ENCODE results near the gene SPRED3. TPM values are rescaled to one million over a fixed set of nuclear protein-coding genes. Genes with fewer than 3 reads are reported as not detected.

SPRED3 gene
- total RNA-seq, 1 experiment from 2014 or later = 2.0 TPM

DNA sequence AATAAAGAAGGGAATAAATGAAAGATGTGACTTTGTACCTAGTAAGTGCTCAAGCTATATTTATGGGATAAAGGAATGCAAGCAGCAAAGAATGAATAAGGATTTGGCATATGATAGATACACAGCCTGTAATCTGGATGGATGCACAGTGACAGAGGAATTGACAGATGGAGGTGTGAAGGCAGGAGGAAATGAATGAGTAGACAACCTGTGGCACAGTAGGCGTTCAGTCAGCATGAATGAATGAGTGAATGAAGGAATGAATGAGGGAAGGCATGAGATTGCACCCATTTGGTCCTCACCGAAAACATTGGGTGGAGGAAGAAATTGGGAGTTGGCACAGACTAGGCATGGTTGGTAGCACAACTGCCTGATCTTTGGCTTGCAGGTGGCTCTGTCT is 18.9 kb upstream of the SPRED3 start:
- DNase-seq (ENCODE audit: low spot score) = peak; percentile 64
- in situ Hi-C loops (cut with HindIII; ENCODE audit: low sequenced_read_pairs) = no loop called here

DNA sequence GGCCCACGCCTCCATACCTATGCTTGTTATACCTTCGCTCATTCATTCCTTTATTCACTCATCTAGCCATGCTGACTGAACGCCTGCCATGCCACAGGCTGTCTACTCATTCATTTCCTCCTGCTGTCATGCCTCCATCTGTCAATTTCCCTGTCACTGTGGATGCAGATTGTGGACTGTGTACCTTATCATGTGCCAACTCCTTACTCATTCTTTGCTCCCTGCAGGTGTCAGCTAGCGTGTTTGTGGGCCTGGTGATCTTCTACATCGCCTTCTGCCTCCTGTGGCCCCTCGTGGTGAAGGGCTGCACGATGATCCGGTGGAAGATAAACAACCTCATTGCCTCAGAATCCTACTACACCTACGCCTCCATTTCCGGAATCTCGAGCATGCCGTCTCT is 18.2 kb upstream of the SPRED3 start:
- in situ Hi-C loops (cut with HindIII; ENCODE audit: low sequenced_read_pairs) = no loop called here
- DNase-seq (ENCODE audit: low spot score) = peak; percentile 95

DNA sequence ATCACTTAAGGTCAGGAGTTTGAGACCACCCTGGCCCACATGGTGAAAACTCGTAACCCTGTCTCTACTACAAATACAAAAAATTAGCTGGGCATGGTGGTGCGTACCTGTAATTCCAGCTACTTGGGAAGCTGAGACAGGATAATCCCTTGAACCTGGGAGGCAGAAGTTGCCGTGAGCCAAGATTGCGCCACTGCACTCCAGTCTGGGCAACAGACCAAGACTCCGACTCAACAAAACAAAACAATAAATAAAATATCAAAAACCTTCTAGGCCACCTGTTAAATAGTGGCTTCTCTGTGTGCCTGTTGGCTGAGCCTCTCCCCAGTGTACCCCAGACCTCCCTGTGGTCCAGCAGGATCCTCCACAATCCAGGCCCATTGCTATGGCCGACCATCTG is 17.4 kb upstream of the SPRED3 start:
- in situ Hi-C loops (cut with HindIII; ENCODE audit: low sequenced_read_pairs) = no loop called here
- DNase-seq (ENCODE audit: low spot score) = no peak

DNA sequence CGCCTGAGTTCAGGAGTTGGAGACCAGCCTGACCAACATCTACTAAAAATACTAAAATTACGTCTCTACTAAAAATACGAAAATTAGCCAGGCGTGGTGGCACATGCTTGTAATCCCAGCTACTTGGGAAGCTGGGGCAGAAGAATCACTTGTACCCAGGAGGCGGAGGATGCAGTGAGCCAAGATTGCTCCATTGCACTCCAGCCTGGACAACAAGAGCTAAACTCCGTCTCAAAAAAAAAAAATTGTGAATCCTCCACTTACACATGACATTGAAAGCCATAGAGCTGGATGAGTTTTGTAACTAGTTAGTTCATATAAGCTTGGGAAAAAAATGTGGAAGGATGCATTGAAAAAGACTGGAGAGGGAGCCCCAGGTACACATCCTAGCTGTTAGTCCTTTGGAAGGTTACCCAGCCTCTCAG is 14.6 kb upstream of the SPRED3 start:
- in situ Hi-C loops (cut with HindIII; ENCODE audit: low sequenced_read_pairs) = no loop called here
- no peak for DNase-seq (ENCODE audit: low spot score)

DNA sequence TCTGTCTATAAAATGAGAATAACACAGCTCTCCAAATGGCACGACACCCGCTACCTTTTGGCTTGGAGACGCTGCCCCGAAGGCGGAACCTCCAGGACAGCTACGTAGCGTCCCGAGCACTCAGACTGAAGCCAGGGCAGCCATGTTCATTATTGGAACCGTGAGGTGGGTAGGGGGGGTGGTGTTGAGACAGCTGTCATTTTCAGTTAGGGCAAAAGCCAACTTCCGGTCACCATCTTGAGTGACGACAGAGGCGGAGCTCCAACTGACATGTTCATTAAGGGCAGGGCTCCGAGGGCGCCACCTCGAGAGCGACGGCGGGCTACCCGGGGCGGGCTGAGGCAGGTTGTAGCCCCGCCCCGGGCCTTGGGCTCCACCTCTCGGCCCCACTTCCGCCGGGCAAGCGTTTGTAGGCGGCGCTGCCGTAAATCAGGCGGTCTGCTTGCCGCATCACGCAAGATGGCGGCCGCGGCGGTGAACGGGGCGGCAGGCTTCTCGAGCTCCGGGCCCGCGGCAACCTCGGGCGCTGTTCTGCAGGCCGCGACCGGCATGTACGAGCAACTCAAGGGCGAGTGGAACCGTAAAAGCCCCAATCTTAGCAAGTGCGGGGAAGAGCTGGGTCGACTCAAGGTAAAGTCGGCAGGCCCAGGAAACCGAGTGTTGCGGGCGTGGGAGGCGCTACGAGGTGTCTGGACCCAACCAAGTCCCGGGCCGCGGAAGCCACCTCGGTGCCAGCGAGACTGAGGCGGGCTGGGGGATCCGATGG is 14.0 kb upstream of the SPRED3 start, which contains the start of gene PSMD8:
Gene PSMD8, plus strand, starts transcription at position 240 of the 766 bp plus-strand sequence. Its CDS starts 31 bp downstream, at position 271.
- DNase-seq (ENCODE audit: low spot score) = peak; percentile 100
- in situ Hi-C loops (cut with HindIII; ENCODE audit: low sequenced_read_pairs) = no loop called here

DNA sequence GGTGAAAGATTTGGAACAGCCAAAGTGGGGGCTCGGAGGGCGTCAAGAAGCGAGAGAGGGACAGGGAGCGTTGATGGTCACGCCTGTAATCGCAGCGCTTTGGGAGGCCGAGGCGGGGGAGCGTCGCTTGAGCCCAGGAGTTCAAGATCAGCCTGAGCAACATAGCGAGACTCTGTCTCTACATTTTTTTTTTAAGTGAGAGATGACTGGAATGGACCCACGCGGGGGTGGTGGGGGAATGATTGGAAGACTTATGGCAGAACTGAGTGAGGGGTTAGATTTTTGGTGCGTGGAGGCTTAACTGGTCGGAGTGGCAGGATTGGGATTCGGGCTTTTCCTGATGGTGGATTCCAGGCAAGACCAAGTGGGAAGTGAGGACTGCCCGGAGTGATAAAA is 13.4 kb upstream of the SPRED3 start:
- no peak for DNase-seq (ENCODE audit: low spot score)
- in situ Hi-C loops (cut with HindIII; ENCODE audit: low sequenced_read_pairs) = no loop called here

DNA sequence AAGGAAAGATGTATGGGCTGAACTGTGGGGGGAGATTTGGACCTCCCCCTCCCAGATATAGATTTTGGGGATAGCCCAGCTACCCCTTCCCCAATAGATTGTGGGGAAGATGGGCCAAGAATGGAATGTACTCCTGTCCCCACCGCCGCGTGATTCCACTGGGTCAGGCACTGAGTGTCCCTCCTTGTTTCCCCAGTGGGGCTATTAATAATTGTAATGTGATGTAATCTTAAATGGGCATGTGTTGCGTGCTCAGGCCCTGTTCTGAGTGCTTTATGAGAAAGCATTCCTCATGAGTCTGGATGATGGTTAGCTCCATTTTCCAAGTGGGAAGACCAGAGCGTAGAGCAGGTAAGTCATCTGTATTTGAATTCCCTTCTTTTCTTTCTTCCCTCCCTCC is 12.7 kb upstream of the SPRED3 start:
- in situ Hi-C loops (cut with HindIII; ENCODE audit: low sequenced_read_pairs) = no loop called here
- DNase-seq (ENCODE audit: low spot score) = no peak

DNA sequence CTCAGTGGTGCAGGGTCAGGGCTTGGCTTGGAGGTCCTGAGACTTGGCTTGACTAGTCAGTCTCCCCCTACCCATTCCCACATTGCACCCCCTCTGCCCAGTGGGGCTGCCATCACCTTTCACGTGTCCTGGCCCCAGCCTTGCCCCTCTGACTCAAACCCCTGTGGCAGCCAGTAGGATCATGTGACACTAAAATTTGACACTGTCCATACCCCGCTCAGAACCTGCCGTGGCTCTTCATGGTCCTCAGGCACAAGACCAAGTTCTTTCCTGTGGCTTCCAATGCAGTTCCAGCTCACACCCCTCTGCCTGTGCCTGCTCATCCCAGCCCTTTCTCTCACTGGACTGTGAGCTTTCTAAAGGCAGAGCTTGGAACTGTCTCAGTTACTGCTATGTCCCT is 11.9 kb upstream of the SPRED3 start:
- in situ Hi-C loops (cut with HindIII; ENCODE audit: low sequenced_read_pairs) = no loop called here
- no peak for DNase-seq (ENCODE audit: low spot score)

DNA sequence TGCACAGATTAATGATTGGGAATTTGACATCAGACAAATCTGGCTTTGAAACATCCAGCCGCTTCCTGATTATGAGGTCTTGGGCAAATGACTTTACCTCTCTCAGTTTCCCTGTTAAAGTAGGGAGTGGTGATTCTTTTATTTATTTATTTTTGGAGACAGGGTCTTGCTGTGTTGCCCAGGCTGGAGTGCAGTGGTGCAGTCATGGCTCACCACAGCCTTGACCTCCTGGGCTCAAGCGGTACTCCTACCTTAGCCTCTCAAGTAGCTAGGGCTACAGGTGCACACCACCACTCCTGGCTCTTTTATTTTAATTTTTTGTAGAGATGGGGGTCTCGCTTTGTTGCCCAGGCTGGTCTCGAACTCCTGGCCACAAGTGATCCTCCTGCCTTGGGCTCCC is 11.4 kb upstream of the SPRED3 start:
- DNase-seq (ENCODE audit: low spot score) = no peak
- in situ Hi-C loops (cut with HindIII; ENCODE audit: low sequenced_read_pairs) = no loop called here

DNA sequence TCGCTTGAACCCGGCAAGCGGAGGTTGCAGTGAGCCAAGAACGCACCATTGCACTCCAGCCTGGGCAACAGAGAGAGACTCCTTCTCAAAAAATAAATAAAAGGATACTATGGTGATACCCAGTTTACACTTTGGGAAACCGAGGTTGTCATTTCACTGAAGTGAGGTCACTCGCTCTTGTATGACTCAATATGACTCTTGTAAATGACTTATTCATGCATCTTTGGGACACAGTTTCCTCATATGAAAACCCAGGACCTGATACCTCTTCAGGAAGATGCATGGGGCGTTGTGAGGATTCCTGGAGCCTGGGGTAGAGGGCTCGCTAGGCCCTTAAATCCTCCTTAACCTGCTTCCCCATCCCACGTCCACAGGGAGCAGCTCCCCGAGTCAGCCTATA is 9.6 kb upstream of the SPRED3 start:
- no peak for DNase-seq (ENCODE audit: low spot score)
- in situ Hi-C loops (cut with HindIII; ENCODE audit: low sequenced_read_pairs) = no loop called here

DNA sequence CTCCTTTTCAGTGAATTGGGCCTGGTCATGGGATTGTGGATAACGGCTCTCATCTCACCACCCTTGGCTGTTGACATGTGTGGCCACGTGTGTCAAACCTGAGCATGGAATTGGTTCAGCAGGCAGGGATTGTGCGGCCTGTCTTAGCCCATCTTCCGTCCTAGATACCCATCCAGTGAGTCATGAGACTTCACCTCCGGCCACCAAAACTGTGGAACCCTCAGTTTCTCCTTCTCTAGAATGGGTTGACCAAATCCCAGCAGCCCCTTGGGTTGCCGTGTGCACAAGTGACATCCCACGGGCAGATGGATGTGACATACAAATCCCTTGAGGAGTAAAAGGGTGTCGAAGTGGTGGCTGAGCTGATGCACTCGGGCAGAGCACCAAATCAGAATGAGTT is 7.4 kb upstream of the SPRED3 start:
- no peak for DNase-seq (ENCODE audit: low spot score)
- in situ Hi-C loops (cut with HindIII; ENCODE audit: low sequenced_read_pairs) = no loop called here

DNA sequence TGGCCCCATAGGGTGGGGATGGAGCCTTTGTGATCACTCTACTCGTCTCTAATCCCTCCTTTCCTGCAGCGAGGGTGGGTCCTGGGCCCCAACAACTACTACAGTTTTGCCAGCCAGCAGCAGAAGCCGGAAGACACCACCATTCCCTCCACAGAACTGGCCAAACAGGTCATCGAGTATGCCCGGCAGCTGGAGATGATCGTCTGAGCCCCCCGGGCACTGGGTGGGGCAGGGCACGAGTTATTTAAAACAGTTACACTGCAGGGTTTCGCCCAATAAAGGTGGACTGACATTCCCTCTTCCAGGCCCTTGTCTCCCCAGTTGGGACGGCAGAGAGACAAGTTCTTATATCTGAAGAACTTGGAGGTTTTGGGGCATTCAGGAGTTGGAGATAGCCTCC is 5.3 kb upstream of the SPRED3 start:
- in situ Hi-C loops (cut with HindIII; ENCODE audit: low sequenced_read_pairs) = no loop called here
- no peak for DNase-seq (ENCODE audit: low spot score)

DNA sequence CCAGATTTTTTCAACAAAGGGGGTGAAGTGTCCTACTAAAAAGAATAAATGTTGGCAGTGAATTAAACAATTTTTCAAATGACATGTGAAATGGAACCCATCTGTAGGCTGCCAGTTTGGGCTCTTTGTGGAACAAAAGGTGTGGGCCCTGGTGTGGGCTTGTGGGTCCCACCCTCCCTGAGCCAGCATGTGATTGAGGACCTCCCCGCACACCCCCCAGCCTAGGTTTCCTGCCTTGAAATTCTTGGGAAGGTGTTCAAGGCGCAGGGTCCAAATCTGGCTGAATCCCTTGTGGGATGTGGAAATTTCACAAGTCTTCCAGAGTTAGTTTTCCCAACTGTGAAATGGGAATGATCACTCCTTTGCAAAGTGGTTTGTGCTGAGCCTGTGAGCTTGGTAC is 4.8 kb upstream of the SPRED3 start:
- no peak for DNase-seq (ENCODE audit: low spot score)
- in situ Hi-C loops (cut with HindIII; ENCODE audit: low sequenced_read_pairs) = no loop called here

DNA sequence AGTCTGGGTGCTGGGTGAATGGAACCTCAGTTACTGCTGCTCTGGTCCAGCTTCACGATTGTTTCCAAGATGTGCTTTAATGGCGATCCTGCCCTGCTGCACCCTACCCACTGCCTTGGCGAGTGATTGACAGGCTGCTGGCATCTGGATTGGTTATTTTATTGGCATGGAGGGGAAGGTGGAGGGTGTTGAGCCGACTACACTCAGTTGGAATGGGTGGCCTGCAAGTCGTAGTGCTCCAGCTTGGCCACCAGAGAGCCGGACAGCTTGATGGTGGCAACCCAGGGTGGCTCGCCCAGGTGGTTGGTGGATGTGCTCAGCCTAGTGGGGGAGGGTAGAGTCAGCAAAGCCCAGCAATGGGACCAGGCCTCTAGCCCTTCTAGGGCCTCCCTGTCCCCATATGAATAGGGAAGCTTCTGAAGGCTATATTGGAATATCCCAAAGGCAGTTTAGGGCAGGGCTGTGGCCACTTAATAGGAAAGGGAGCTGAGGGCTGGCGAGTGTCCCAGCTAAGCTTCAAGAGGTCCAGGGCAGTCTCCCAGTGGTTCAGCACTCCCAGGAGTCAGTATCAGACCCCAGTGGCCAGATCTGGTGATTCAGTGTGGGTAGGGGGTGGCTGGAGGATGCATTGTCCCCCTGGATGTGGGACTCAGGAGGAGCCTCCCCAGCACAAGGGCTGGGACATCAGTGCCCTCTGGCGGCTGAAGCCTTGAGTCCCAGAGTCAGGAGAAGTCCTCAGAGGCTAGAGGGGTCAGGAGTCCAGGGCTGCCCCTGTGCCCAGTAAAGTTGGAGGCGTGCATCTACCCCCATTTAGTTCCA is 4.1 kb upstream of the SPRED3 start:
- DNase-seq (ENCODE audit: low spot score) = peak; percentile 19

DNA sequence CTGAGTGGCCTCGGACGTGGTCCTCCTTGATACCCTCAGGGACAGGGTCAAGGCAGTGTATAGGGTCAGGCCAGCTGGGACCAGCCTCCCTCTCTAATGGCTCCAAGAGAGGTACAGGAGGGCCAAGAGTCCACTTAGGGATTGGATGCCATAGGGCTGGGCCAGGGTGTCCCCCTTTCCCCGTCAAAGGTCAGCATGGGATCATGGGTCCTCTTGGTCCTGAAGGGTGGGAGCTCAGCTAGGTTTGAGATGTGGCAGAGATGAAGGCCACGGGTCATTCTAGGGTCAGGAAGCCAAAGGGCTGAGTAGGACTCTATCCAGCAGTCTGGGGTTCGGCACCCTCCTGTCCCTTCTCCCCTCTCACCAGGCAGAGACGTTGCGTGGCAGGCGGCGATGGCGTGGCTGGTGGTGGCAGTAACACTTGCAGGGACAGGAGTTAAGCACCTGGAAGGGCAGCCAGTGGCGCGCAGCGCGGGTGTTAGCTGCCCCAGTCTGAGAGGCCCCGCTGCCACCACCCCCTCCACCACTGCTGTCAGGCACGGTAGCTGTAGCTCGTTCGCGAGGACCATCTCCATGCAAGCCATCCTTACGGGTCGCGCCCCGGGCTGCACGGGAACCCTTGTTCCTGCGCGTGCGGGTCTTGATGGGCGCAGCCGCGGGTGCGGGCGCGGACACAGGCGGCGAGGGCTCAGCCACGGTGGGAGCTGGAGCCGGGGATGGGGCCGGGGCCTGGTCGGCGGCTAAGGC is 3.3 kb upstream of the SPRED3 start:
- no peak for DNase-seq (ENCODE audit: low spot score)
- in situ Hi-C loops (cut with HindIII; ENCODE audit: low sequenced_read_pairs) = no loop called here

More for the DNA sequence above, 4.1 kb upstream of the SPRED3 start:
- in situ Hi-C loops (cut with HindIII; ENCODE audit: low sequenced_read_pairs) = no loop called here

DNA sequence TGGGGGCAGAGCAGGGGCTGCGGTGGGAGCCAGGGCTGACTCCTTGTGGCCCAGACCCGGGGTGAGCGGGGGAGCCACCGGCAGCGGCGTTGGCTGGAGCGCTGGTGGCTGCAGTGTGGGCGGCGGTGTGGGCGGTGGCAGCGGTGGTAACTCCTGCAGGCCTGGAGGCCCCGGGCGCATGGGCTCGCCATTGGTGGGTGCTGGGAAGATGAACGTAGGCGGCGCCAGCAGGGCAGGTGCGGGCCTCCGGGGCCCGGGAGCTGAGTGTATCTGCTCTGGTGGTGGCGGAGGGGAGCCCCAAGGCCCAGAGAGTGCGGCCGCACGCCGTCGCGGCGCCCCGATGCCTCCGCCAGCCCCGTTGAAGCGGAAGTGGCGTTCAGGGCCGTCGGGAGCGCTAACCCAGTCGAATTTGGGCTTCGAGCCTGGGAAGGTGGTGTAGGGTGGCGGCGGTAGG is 2.7 kb upstream of the SPRED3 start:
- DNase-seq (ENCODE audit: low spot score) = no peak
- in situ Hi-C loops (cut with HindIII; ENCODE audit: low sequenced_read_pairs) = no loop called here

DNA sequence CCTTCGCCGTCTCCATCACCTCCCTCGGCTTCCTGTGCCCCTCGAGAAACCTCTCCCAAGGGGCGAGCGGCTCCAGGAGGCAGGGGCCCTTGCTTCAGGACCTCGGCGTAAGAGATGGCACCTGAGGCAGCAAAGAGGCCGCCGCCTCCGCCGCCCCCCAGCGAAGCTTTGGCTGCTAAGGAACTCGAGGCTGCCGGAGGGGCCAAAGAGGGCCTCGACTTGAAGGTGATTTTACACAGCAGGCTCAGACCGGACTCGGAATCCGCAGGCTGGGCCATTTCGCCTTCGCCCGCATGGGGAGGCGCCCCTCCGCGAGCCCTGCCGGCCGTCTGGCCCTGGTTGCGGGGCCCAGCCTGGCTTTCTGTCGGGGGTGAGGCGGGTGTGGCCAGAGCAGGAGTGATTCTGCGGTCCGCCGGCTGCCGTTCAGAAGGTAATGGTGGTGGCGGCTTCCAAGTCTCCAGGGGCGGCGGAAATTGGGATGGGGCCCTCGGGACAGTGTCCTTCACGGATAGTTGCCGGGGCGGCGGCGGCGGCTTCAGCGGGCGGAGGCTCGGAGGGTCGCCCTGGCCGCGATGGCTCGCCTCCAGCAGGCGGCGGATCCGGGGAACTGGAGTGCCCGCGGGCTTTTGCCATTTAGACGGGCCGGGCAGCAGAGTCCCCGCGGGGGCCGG is 2.1 kb upstream of the SPRED3 start:
- DNase-seq (ENCODE audit: low spot score) = no peak
- in situ Hi-C loops (cut with HindIII; ENCODE audit: low sequenced_read_pairs) = no loop called here

DNA sequence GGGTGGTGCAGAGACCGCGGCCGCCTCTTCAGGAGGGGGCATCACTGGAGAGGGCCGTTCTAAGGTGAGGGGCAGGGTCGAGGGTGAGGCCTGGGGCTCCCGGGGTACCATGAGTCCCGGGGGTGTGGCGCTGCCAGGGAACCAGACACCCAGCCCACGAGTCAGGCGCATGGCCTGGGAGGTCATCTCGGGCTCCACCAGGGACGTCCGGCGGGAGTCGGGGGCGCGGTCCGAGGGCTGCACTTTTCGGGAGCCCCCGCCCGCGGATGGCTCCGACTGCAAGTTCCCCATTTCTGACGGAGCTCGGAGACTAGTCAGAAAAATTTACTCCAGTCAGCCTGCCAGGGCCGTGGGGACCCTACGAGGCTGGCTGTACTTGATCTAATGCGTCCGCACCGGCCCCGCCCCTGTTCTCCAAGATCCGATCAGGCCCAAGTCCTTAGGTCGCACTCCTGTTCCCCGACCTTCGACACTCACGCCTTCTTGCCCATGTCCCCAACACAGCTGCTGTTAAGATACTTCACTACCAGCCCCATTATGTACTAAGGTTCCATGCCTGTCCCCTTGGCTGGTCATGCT is 1.4 kb upstream of the SPRED3 start:
- in situ Hi-C loops (cut with HindIII; ENCODE audit: low sequenced_read_pairs) = no loop called here
- no peak for DNase-seq (ENCODE audit: low spot score)

All from G401 (cell line).